ENCODE results near the gene ANKRD40CL.
"Not testable (repeated sequence)": the region's sequence is repeated elsewhere in the genome, so short reads cannot be mapped to it uniquely, and the experiment has no call there.

ANKRD40CL gene, protein sequence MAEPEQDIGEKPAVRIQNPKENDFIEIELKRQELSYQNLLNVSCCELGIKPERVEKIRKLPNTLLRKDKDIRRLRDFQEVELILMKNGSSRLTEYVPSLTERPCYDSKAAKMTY

DNA sequence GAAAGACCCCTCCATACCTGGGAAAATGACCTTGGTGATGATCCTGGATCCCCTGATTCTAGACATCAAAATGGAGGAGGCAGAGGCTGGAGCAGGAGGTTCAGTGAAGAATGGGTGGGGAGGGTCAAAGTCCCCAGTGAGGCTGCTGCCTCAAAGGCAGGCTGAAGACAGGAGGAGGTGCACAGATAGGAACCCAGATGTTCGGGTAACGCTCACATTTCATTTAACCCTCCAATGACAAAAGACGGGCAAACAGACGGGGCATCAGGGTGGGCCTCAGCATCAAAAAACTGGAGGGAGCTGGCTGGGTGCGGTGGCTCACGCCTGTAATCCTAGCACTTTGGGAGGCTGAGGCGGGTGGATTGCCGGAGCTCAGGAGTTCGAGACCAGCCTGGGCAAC is at the start of gene ANKRD40CL:
TSS of gene ANKRD40CL (minus strand) at position 73 of the 400 bp plus-strand sequence. CDS start 605 bp downstream, outside the sequence.
- no peak for DNase-seq

DNA sequence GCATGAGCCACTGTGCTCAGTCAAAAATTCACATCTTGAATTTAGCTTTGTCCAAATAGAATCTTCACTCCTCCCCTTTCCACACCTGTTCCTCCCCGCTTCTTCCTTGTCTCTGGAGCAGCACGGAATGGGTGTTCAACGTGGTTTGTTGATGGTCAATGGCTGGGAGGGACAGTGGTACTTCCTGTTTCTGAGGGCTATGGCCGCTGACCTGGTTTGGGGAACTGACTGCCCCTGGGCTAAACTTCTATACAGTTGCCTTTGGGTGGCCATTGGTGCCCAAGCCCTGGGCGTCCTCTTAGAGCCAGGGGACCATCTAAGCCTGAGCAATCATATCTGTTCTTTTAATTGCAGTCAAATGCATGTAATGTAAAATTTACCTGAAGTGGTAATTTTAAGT is 49.0 kb upstream of the ANKRD40CL start:
- DNase-seq, result no peak

DNA sequence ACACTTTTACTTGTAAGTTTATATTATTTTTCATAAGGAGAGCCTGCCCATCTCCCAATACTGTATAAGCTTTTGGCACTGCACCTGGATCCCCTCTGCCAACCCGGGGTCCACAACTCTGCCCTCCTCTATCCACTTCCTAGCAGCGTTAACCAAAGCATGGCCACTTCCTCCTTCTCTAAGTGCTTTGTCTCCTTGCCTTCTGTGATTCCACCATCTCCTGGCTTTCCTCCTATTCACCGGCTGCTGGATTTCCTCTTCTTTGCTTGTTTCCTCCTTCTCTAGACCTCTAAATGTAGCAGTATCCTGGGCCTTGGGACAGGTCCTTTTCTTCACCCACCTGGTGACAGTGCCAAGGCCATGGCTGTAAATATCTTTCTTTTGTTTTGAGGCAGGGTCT is 48.1 kb upstream of the ANKRD40CL start:
- no peak for DNase-seq

DNA sequence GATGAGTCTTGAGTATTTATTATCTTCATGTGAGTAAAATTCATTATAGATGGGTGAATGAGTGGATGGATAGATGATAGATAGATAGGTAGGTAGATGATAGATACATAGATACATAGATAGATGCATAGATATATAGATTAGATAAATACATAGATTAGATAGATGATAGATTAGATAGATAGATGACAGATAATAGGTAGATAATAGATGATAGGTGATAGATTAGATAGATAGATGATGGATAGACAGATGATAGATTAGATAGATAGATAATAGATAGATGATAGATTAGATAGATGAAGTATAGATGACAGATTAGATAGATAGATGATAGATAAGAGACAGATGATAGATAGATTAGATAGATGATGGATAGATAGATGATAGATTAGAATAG is 46.3 kb upstream of the ANKRD40CL start:
- DNase-seq, result no peak

DNA sequence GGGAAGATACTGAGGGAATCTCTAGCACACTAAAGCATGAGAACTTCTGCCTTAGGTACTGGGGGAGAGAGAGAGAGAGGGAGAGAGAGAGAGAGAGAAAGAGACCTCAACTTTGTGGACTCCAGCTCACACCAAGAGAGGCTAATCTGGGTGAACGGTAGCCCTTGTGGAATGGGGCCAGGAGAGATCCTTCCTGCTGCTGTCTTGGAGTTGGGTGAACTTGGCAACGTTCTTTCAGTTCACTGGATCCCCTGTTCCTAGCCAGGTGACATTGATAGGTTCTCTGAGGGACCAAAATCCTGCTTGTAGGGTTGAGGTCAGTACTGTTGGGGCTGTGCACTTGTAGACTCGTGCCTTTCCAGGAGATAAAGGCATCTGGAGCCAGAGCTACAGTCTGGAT is 41.6 kb upstream of the ANKRD40CL start:
- no peak for DNase-seq

DNA sequence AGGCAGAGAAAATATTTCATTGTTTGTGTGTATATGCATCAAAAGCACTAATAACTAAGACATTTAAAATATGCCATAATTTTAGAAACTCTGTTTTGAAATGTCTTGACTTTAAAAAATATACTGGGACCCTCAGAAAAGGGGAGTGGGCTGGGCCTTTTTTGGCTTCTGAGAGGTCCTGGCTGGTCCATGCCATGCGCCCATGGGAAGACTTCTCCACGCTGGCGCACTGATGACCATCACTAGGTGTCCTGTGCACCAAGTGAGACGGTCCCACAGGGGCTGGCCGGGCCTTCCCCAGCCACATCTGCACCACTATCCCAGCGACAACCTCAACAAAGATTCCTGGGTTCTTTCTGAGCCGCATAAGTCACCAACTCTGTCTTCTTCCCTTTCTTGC is 41.1 kb upstream of the ANKRD40CL start:
- no peak for DNase-seq

DNA sequence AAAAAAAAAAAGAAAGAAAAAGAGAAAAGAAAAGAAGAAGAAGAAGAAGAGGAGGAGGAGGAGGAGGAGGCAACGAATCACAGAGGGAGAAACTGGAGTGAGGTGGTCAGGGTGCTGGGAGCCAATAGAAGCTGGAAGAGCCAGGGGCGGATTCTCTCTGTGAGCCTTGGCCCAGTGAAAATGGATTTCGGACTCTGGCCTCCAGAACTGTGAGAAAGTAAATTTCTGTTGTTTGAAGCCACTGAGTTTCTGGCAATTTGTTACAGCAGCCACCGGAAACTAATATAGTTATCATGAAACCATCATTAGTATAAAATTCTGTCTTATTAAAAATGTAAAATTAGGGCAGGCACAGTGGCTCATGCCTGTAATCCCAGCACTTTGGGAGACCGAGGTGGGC is 40.4 kb upstream of the ANKRD40CL start:
- DNase-seq, result no peak

DNA sequence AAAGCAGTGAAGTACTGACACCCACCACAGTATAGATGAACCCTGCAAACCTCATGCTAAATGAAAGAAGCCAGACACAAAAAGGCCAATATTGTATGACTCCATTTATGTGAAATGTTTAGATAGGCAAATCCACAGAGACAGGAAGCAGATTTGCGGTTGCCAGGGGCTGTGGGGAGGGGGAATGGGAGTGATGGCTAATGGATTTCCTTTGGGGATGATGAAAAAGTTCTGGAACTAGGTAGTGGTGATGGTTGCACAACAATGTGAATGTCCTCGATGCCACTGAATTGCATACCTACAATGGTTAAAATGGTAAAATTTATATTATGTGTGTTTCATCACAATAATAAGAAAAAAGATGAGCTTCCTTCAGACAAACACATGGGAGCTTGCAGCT is 39.7 kb upstream of the ANKRD40CL start:
- no peak for DNase-seq

DNA sequence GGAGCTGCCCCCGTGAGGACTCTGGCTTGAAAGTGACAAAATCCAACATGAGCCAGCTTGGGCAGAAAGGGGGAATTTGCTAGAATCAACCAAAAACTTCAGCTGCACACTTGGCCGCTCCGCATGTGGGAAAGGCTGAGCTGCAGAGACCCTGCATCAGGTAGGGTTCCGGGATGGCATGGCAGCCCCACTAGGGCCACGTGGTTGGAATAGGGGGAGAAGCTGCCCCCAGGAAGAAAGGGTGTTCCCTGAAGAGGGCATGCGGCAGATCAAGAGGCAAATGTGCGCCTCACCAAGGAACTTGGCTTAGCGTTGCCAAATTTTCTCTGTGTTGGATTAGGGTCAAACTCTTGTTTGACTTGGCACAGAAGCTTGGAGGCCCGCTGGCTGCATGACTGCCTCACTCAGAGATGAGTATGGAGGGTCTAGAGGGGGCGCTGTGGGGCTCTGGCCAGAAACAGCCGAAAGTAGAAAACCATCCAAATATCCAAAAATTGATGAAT is 38.9 kb upstream of the ANKRD40CL start:
- no peak for DNase-seq

DNA sequence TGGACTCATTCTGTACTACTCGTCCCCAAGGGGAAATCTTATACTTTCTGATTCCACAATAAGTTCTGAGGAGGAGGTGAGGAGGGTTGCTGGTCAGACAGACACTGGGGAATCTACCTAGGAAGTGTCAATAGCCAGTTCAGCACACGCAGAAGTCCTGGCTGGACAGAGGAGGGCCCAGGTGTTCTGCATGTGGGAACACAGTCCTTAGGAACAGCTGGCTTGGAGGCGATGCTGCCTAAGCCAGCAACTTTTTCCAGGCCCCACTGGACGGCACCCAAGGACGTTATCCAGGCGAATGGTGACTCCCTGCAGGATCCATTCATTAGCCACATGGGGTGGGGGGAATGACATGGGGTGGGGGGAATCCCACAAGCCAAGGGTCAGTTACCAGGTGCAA is 38.2 kb upstream of the ANKRD40CL start:
- DNase-seq, result no peak

DNA sequence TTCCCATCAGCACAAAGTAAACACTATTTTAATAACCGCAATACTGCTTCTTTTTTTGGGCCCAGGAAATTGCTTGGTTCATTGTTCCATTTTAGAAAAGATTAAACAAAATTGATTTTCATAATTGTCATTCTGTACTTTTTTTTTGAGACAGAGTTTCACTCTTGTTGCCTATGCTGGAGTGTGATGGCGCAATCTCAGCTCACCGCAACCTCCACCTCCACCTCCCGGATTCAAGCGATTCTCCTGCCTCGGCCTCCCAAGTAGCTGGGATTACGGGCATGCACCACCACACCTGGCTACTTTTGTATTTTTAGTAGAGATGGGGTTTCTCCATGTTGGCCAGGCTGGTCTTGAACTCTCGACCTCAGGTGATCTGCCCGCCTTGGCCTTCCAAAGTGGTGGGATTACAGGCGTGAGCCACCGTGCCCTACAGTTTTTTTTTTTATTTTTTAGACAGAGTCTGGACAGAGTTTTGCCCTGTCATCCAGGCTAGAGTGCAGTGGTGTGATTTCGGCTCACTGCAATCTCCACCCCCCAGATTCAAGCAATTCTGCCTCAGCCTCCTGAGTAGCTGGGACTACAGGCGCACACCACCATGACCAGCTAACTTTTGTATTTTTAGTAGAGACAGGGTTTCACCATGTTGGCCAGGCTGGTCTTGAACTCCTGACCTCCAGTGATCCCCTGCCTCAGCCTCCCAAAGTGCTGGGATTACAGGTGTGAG is 37.6 kb upstream of the ANKRD40CL start:
- DNase-seq, result not testable (repeated sequence)

DNA sequence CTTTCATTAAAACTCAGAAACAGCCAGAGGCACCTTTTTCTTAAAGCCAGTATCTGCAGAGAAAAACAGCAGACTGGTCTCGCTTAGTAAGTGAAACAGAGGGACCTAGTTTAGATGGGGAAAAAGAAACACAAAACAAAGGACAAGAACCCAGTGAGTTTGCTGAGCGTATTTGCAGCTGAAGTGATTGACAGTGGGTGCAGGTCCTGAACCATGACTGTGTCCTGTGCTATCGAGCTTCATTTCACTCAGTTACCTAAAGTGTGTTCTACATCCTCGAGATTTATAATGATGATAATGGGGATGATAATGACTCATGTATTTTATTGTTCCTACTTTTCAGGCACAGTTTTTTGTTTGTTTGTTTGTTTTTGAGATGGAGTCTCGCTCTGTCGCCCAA is 36.4 kb upstream of the ANKRD40CL start:
- no peak for DNase-seq

DNA sequence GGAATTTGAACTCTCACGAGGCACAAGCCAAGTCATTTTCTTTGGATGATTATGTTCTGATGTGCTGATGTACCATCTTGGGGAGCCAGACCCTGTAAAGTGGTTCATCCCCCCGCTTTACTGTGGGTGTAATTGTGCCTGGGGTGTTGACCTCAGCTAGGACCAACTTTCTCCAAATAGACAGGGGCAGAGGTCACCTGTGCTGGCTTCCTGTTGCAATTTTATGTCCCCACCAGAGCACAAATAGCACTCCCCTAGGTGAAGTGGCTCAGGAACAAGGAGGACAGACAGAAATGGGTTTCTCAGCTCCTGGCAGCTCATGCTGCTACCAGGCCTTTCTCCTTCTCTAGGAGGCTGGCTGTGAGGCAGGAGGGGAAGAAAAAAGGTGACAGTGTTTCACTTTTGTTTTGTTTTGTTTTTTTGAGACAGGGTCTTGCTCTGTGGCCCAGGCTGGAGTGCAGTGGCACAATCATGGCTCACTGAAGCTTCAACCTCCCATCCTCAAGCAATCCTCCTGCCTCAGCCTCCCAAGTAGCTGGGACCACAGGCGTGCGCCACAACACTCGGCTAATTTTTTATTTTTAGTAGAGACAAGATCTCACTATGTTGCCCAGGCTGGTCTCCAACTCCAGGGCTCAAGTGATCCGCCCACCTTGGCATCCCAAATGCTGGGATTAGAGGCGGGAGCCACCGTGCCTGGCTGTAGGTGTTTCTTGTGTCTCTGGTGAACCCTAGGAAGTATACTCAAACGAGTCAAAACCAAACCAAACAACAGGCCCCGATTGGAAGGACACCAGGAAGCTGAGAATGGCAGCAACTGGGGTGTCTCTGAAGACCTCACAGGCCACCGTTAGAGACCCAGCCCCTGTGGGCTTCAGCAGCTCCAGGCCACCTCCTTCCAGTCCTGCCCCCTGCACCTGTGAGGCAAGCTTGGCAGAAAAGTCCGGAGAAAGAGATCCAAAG is 35.6 kb upstream of the ANKRD40CL start:
- DNase-seq, result no peak

DNA sequence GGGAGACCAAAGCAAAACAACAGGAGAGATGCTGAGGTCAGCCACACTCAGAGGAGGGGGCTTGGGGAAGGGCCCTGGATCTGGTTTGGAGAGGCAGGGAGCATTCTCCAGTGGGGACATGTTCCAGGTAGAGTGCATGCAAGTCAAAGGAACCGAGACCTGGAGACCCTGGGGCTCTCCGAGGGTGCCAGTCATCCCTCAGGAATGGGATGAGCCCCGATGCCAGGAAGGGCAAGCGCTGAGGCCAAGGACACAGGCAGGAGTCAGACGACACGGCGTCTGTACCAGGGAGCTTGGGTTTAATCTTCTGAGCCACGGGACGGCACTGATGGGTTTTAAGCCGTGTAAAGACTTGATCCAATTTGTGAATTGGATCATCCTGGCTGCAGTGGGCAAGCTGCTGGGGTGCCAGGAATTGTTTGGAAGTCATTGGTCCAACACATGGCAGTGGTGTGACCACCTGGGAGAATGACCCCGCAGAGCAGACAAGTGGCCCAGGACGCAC is 32.9 kb upstream of the ANKRD40CL start:
- no peak for DNase-seq

DNA sequence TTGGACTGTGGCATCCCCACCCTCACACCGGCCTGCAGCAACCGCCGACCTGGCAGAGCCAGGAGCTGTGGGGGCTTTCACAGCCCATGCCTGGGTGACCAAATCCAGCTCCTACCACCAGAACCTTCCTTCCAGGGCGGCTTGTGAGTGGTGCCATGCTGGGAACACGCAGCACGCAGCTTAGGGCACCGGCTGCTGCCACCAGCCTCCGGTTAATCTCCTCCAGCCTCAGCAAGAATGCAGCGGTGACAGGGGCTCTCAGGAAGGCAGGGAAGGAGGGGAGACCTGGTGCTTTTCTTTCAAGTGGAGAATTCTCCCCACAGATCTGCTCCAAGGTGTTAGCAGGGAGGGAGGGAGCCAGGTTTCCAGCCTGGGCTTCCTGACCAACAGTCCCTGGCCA is 32.3 kb upstream of the ANKRD40CL start:
- DNase-seq, result no peak

DNA sequence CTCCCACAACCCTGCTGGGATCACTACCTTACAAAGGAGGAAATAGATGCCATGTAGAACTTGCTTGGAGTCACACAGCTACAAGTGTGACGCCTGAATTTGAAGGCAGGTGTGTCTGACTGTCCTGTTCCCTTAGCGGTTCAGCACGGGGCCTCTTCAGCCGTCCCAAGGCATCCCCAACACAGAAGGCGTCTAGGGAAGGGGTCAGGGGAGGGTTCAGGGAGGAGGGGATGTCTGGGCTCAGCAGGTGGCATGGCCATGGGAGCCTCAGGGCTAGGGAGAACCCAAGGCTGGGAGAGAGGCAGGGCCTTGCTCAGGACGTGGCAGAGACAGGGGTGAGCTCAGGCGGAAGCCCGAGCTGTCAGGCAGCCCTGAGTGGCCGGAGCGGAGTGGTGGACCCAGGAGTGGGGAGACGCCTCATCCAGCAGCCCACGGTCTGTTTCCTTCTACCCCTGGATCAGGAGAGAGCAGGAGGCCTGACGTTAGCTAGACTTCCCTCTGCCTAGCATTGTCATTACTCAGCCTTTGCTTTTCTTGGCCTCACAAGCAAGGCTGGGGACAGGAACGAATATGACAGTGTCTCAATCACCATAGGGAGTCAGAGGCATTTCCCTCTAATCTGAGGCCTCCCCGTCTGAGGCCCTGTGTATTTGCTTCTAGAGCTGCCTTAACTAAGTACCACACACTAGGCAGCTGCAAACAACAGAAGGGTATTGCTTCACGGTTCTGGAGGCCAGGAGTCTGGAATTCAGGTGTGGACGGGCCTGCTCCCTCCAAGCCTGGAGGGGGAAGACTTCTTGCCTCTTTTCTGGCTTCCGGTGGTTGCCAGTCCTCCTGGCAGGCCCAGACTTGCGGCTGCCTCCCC is 31.3 kb upstream of the ANKRD40CL start:
- DNase-seq, result no peak

DNA sequence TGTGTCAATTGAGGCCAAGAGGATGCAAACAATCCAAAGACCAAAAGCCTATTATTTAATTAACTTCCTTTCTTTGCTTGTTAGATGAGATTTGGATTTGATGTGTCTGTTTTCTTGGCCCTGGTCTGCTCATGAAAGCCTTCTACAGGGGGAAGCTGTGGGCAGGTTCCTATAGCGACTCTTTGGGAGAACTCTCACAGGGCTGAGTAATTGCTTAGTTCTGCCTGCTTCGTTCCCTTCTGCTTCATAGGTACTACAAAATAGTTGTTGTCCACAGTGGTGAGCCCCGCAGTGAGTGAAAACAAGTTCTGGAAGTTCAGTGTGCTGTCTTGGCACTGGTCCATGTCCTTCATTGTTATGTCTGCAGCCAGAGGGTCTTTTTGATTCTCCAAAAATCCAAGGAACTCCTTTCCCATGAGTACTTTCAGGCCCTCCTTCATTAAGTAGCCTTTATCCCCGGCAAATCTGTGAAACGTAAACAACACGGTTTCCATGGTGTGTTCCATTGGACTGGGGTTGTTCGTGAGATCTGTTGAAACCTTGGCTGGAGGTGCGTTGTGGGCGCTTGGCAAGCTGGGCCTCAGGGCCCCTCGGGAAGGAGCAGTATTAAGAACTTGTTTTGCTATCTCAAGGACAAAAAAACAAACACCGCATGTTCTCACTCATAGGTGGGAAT is 30.0 kb upstream of the ANKRD40CL start:
- no peak for DNase-seq

DNA sequence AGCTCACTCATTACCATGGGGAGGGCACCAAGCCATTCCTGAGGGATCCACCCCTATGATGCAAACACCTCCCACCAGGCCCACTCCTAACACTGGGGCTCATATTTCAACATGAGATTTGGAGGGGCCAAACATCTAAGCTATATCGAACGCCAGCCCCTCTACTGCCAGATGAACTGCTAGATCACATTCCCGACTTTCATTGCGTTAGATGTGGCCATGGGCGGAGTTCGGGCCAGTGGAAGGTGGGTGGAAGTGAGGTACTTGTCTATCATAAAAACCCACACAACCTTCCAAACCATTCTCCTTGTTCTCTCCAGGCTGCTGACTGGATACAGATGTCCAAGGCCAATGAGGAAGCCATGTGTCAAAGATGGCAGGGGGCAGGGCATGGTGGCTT is 27.0 kb upstream of the ANKRD40CL start:
- DNase-seq, result no peak

DNA sequence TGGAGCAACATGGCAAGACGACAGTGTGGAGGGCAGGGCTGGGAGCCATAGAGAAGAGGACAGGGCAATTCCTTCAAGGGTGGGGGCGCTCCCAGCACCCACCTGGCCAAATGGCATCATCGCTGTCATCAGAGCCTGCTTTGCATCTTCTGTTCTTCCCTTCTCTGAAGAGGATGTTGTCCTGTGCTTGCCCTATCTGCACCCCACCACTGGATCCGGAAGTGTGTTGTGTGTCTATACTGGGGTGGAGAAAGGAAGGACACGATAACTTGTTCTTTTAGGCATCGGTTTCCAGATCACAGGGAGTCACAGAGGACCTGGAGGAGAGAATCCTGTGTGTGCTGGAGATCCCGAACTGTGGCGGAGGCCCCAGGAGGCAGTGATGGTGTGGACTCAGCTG is 25.7 kb upstream of the ANKRD40CL start:
- DNase-seq, result no peak

DNA sequence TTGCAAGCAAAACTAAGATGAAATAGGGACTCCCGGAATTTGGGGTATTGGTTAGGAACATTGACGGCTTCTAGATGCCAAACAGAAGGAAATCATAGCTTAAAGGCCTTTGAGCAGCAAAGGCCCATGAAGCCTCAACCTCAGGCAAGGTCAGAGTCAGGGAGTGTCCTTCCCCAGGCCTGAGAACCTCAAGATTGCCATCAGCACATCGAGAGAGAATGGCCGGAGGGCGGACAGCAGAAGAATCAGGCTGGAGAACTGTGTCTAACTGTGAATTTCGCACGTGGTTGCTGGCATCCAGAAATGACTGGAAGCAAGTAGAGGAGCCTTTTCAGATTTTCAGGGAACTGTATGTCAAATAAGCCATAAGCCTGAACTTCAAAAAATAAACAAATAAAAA is 24.8 kb upstream of the ANKRD40CL start:
- no peak for DNase-seq

DNA sequence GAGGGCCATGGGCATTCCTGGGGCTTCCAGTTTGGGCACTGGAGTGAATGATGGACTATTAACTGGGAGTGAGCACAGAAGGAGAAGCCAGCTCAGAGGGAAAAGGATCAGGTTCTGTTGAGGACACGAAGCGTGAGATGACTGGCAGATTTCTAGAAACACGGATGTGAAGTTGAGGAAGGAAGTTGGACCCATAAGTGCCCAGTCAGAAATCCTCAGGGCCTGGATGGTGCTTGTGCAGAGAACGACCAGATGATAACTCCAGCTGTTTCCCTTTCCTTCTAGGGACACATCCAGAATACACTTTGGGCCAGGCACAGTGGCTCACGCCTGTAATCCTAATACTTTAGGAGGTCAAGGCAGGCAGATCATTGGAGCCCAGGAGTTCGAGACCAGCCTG is 23.3 kb upstream of the ANKRD40CL start:
- no peak for DNase-seq

DNA sequence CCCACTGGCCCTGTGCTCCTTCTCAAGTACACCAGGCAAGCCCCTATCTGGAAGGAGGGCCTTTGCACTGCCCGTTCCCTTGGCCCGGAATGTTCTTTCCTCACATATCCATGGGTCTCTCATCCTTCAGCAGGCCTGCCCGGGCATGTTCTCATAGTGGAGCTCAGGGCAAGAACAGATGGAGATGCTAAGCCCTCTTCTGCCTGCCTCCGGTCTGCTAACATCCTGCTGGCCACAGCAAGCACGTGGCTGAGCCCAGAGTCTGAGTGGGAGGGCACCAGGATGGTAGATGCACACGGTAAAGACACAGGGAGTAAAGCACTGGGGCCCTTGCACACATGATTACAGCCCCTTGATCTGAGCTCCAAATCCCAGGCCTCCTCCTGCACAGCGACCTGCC is 19.8 kb upstream of the ANKRD40CL start:
- DNase-seq, result no peak

Measured in NCI-H1436 treated with DMSO at 0.1 percent for 48 hours (cell line).